HG02938 (cell line): Measurements from ENCODE around the gene KDSR.

Source experiments
- ATAC-seq: cut with Tn5 transposase; IDR thresholded peaks from one replicate; pipeline ENCODE4 v1.9.1; 2021; ENCODE audit warnings: mild to moderate bottlenecking, moderate library complexity; ENCODE audit not compliant: unreplicated experiment

KDSR gene

GRCh38 chr18:63367053-63367953 lies at the start of gene KDSR:
Gene KDSR, minus strand, starts transcription at chr18:63367206. Its CDS starts 88 bp downstream, at chr18:63367118.
- ATAC-seq, result peak; percentile 87

- ATAC-seq, result no peak
Observed at GRCh38 chr18:63412953-63413352, 45.9 kb upstream of the KDSR start.

GRCh38 chr18:63410792-63411191 lies 43.8 kb upstream of the KDSR start:
- no peak for ATAC-seq

- no peak for ATAC-seq
Observed at GRCh38 chr18:63409301-63409700, 42.3 kb upstream of the KDSR start.

GRCh38 chr18:63407734-63408133 lies 40.7 kb upstream of the KDSR start:
- no peak for ATAC-seq

GRCh38 chr18:63405986-63406385 lies 39.0 kb upstream of the KDSR start:
- no peak for ATAC-seq

- no peak for ATAC-seq
Observed at GRCh38 chr18:63402246-63403162, 35.5 kb upstream of the KDSR start.

GRCh38 chr18:63399300-63399699 lies 32.3 kb upstream of the KDSR start:
- no peak for ATAC-seq

- no peak for ATAC-seq
Observed at GRCh38 chr18:63397349-63397748, 30.3 kb upstream of the KDSR start.

- ATAC-seq, result no peak
Observed at GRCh38 chr18:63395503-63395902, 28.5 kb upstream of the KDSR start.

GRCh38 chr18:63394954-63395353 lies 27.9 kb upstream of the KDSR start:
- ATAC-seq, result no peak

GRCh38 chr18:63387861-63388260 lies 20.9 kb upstream of the KDSR start:
- no peak for ATAC-seq

- ATAC-seq, result no peak
Observed at GRCh38 chr18:63382843-63383242, 15.8 kb upstream of the KDSR start.

- ATAC-seq, result no peak
Observed at GRCh38 chr18:63379639-63379962, 12.6 kb upstream of the KDSR start.

GRCh38 chr18:63378919-63379638 lies 12.1 kb upstream of the KDSR start:
- ATAC-seq, result no peak

- no peak for ATAC-seq
Observed at GRCh38 chr18:63377275-63377980, 10.4 kb upstream of the KDSR start.

GRCh38 chr18:63376538-63376937 lies 9.5 kb upstream of the KDSR start:
- no peak for ATAC-seq

- ATAC-seq, result no peak
Observed at GRCh38 chr18:63374540-63374939, 7.5 kb upstream of the KDSR start.

- ATAC-seq, result no peak
Observed at GRCh38 chr18:63373161-63373560, 6.2 kb upstream of the KDSR start.

- no peak for ATAC-seq
Observed at GRCh38 chr18:63368611-63369010, 1.6 kb upstream of the KDSR start.
